Endodermal cell (in vitro differentiated cells): ENCODE measurements around the gene DEUP1. TPM values are rescaled to one million over a fixed set of nuclear protein-coding genes. Genes with fewer than 3 reads are reported as not detected.

Experiments
- DNase-seq: peaks from one replicate; pipeline ENCODE4 v3.0.0-alpha.2; 2017
- H3K27ac ChIP-seq: 2 replicates; pipeline ENCODE4 v1.5.1; 2013; ENCODE audit warnings: mild to moderate bottlenecking, low read depth, low read length, moderate library complexity
- H3K27me3 ChIP-seq: 2 replicates; pipeline ENCODE4 v1.6.1; 2013; ENCODE audit warnings: mild to moderate bottlenecking, low read length, moderate library complexity; ENCODE audit not compliant: insufficient read depth, control insufficient read depth, poor library complexity, severe bottlenecking
- H3K36me3 ChIP-seq: 2 replicates; pipeline ENCODE4 v1.7.0; 2013; ENCODE audit warnings: mild to moderate bottlenecking, low read length, moderate library complexity; ENCODE audit not compliant: control insufficient read depth, insufficient read depth
- H3K4me1 ChIP-seq: one replicate; pipeline ENCODE4 v1.7.0; 2013; ENCODE audit warnings: low read length; ENCODE audit not compliant: control insufficient read depth, insufficient read depth
- H3K4me3 ChIP-seq: 2 replicates; pipeline ENCODE4 v1.5.1; 2013; ENCODE audit warnings: mild to moderate bottlenecking, low read length, moderate library complexity
- H3K9ac ChIP-seq: 2 replicates; pipeline ENCODE4 v1.6.1; 2013; ENCODE audit warnings: mild to moderate bottlenecking, low read length, moderate library complexity; ENCODE audit not compliant: poor library complexity, severe bottlenecking; ENCODE audit errors: extremely low read depth
- H3K9me3 ChIP-seq: 2 replicates; pipeline ENCODE4 v1.6.1; 2013; ENCODE audit warnings: mild to moderate bottlenecking, low read length, moderate library complexity; ENCODE audit not compliant: control insufficient read depth
- H3K27ac Mint-ChIP-seq: 2 replicates; pipeline ENCODE4 v1.8.0; 2020; ENCODE audit warnings: mixed read lengths
- H3K27me3 Mint-ChIP-seq: 2 replicates; pipeline ENCODE4 v1.8.0; 2021; ENCODE audit warnings: mild to moderate bottlenecking, mixed read lengths; ENCODE audit not compliant: insufficient read depth
- H3K36me3 Mint-ChIP-seq: 2 replicates; pipeline ENCODE4 v1.8.0; 2020; ENCODE audit warnings: low read depth, mixed read lengths
- H3K4me1 Mint-ChIP-seq: 2 replicates; pipeline ENCODE4 v1.8.0; 2020; ENCODE audit warnings: mixed read lengths
- H3K4me3 Mint-ChIP-seq: 2 replicates; pipeline ENCODE4 v1.8.0; 2020; ENCODE audit warnings: mild to moderate bottlenecking, moderate library complexity, mixed read lengths
- H3K9me3 Mint-ChIP-seq: 2 replicates; pipeline ENCODE4 v1.8.0; 2020; ENCODE audit warnings: mild to moderate bottlenecking, mixed read lengths
- WGBS, 2 experiments: methylation state at CpG; one replicate each; pipeline versions ENCODE4 v1.1.5 to v1.1.7; 2013; ENCODE audit warnings: missing lambda C conversion rate in 2 of 2, mixed read lengths in 1 of 2; ENCODE audit not compliant: insufficient coverage in 1 of 2, insufficient read length in 1 of 2; 5-methylcytosine and 5-hydroxymethylcytosine counted together
- total RNA-seq, 2 donors: library from RNA; stranded (reverse); fragmentation: NEBNext Ultra II Directional in 1 of 2; extraction: Animal tissue kit (Norgen Biotek cat#: 25700) in 1 of 2; gene quantifications; 2 replicates in 1 of 2; 3 replicates in 1 of 2; pipeline ENCODE4 v1.2.1, GENCODE V29; 2021
- TF ChIP-seq, protein P1 (sequence below): fragments of 200-600 bp; sonication (generic); conservative IDR thresholded peaks from 2 replicates; pipeline ENCODE4 v1.5.0; 2021; ENCODE audit warnings: antibody characterized with exemption, mild to moderate bottlenecking

DEUP1 gene
- total RNA-seq, 2 donors from 2014 or later: 0.29 TPM; not detected in 1

DNA sequence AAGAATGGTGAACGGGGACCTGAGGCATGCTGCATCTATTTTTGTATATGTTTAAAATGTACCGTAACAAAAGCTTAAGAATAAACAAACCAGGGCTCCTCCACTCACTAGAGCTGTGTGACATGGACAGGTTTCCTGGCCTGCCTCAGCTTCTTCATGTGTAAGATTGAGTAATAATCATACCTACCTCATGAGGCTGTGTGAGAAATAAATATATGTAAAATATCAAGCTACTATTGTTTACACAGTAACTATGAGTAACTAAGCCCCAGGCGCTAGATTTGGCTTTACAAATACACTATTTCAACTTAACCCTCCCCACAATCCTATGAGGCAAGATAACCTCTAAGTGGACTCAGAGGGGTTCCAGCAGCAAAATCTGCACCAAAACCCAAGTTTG, 146.3 kb downstream of the DEUP1 start:
- no peak overlapping the region for H3K27ac ChIP-seq
- WGBS, 2 experiments: 97% methylated on average over 3 of the region's 3 CpGs; no CpG with 5 or more reads in 1 of the 2 experiments
- H3K36me3 ChIP-seq: no peaks in the 10 kb centered on the region
- H3K27ac Mint-ChIP-seq: no peak overlapping the region
- no peak for DNase-seq
- H3K9me3 Mint-ChIP-seq: peaks cover 3% of the 10 kb centered on the region
- H3K4me1 ChIP-seq: peaks cover 17% of the 10 kb centered on the region
- H3K27me3 ChIP-seq: no peaks in the 10 kb centered on the region
- H3K4me1 Mint-ChIP-seq: peaks cover 17% of the 10 kb centered on the region
- H3K27me3 Mint-ChIP-seq: no peaks in the 10 kb centered on the region
- no peak overlapping the region for H3K9ac ChIP-seq
- TF ChIP-seq, protein P1, sequence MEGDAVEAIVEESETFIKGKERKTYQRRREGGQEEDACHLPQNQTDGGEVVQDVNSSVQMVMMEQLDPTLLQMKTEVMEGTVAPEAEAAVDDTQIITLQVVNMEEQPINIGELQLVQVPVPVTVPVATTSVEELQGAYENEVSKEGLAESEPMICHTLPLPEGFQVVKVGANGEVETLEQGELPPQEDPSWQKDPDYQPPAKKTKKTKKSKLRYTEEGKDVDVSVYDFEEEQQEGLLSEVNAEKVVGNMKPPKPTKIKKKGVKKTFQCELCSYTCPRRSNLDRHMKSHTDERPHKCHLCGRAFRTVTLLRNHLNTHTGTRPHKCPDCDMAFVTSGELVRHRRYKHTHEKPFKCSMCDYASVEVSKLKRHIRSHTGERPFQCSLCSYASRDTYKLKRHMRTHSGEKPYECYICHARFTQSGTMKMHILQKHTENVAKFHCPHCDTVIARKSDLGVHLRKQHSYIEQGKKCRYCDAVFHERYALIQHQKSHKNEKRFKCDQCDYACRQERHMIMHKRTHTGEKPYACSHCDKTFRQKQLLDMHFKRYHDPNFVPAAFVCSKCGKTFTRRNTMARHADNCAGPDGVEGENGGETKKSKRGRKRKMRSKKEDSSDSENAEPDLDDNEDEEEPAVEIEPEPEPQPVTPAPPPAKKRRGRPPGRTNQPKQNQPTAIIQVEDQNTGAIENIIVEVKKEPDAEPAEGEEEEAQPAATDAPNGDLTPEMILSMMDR: no peak
- H3K9me3 ChIP-seq: peaks cover 11% of the 10 kb centered on the region
- H3K36me3 Mint-ChIP-seq: peaks cover 6% of the 10 kb centered on the region
- H3K4me3 ChIP-seq: no peak overlapping the region
- no peak overlapping the region for H3K4me3 Mint-ChIP-seq

DNA sequence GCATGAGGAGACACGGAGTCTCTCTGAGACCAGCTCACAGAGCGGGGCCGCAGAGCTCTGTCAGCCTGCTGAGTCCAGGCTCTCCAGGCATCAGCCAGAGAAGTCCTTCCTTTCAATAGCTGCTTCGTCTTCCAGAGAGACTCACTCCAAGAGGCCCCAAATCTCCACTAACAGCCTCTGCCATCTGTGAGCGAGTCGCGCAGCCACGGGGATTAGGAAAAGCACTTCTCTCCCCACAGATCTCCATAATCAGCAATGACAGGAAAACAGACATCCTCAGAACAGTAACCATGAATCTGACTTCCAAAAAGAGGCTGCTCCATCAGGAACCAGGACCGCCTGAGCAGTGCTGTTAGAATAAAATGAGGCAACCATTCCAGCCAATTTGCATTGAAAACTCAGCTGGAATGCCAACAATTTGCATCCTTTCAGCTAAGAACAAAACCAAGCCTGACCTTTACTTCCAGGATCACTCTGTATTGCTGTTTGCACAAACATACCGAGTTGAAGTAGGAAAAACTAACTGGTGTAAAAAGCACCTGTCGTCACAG, 147.2 kb downstream of the DEUP1 start:
- Mint-ChIP-seq H3K9me3 (peaks cover 3% of the 10 kb centered on the region), H3K4me1 (peaks cover 17% of the 10 kb centered on the region), H3K27ac (peak overlapping the region; percentile 78), H3K27me3 (no peaks in the 10 kb centered on the region), H3K36me3 (peaks cover 6% of the 10 kb centered on the region), H3K4me3 (peak overlapping the region; percentile 3)
- WGBS, 2 experiments: 43 to 52% methylated on average over 5 to 11 of the region's 11 CpGs
- H3K4me1 ChIP-seq: peaks cover 17% of the 10 kb centered on the region
- no peak overlapping the region for H3K4me3 ChIP-seq
- no peaks in the 10 kb centered on the region for H3K27me3 ChIP-seq
- H3K9me3 ChIP-seq: peaks cover 11% of the 10 kb centered on the region
- H3K36me3 ChIP-seq: no peaks in the 10 kb centered on the region
- H3K9ac ChIP-seq: no peak overlapping the region
- TF ChIP-seq, protein P1: no peak
- DNase-seq: peak; percentile 67
- H3K27ac ChIP-seq: peak overlapping the region; percentile 67

DNA sequence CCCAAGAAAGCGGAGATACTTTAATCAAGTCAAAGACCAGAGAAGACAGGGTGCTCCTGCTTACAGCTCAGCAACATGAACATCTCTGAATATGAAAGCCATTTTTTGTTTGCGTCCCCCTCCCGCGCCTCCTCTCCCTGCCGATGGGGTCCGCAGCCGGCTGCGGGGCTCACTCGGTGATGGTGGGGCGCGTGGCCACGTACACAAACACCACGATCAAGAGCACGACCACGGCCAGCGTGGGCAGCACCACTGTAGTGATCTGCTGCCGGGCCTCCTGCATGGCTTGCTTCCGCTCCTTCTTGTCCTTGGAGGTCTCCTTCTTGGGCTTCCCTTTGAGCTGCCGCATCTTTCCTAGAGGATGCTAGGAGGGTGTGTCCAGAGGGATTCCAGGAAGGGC, 148.3 kb downstream of the DEUP1 start:
- Mint-ChIP-seq H3K27me3 (no peaks in the 10 kb centered on the region), H3K9me3 (peaks cover 3% of the 10 kb centered on the region), H3K36me3 (peaks cover 8% of the 10 kb centered on the region), H3K4me1 (peaks cover 17% of the 10 kb centered on the region), H3K27ac (no peak overlapping the region), H3K4me3 (no peak overlapping the region)
- peaks cover 11% of the 10 kb centered on the region for H3K9me3 ChIP-seq
- no peak overlapping the region for H3K27ac ChIP-seq
- 89 to 94% methylated on average over 15 to 19 of the region's 19 CpGs for WGBS, 2 experiments
- TF ChIP-seq, protein P1: no peak
- H3K4me1 ChIP-seq: peaks cover 17% of the 10 kb centered on the region
- no peaks in the 10 kb centered on the region for H3K36me3 ChIP-seq
- no peak overlapping the region for H3K4me3 ChIP-seq
- no peak for DNase-seq
- H3K9ac ChIP-seq: no peak overlapping the region
- H3K27me3 ChIP-seq: no peaks in the 10 kb centered on the region
